Thyroid gland (tissue), 4 donors: ENCODE results near the gene FTL.

Experiments
- POLR2A ChIP-seq, 2 donors: fragments of 450-650 bp; IDR thresholded peaks; one replicate each; pipeline ENCODE4 v1.6.1; 2017; ENCODE audit warnings: antibody characterized with exemption in 2 of 2, mild to moderate bottlenecking in 2 of 2, moderate library complexity in 1 of 2
- TF ChIP-seq, protein P1 (sequence below), 6 experiments: fragments of 200-600 bp in 3 of 6; fragments of 450-650 bp in 3 of 6; sonication (generic) in 3 of 6; IDR thresholded peaks; one replicate each; pipeline ENCODE4 v1.5.1; 2016 to 2019; ENCODE audit warnings: antibody characterized with exemption in 6 of 6, mild to moderate bottlenecking in 2 of 6, inconsistent platforms in 1 of 6, moderate library complexity in 1 of 6

DNA sequence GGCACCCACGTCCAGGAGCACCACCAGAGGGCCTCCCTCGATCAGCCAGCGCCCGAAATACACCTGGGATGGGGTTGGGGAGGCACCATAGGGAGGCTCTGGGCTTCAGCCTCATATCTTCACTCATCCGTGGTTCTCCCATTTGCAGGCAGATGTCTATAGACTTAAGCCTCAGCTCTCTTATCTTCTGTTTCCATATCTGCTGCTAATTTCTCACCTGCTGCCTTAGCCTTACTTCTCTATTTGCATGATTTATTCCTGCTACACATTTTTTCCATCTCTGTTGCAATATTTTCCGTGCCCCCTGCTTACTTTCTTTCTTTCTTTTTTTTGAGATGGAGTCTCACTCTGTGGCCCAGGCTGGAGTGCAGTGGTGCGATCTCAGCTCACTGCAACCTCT, 22.2 kb downstream of the FTL start:
- TF ChIP-seq, protein P1, sequence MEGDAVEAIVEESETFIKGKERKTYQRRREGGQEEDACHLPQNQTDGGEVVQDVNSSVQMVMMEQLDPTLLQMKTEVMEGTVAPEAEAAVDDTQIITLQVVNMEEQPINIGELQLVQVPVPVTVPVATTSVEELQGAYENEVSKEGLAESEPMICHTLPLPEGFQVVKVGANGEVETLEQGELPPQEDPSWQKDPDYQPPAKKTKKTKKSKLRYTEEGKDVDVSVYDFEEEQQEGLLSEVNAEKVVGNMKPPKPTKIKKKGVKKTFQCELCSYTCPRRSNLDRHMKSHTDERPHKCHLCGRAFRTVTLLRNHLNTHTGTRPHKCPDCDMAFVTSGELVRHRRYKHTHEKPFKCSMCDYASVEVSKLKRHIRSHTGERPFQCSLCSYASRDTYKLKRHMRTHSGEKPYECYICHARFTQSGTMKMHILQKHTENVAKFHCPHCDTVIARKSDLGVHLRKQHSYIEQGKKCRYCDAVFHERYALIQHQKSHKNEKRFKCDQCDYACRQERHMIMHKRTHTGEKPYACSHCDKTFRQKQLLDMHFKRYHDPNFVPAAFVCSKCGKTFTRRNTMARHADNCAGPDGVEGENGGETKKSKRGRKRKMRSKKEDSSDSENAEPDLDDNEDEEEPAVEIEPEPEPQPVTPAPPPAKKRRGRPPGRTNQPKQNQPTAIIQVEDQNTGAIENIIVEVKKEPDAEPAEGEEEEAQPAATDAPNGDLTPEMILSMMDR (IDR thresholded peaks at IDR 0.05), result no peak
- TF ChIP-seq POLR2A (IDR thresholded peaks at IDR 0.05), result no peak
